H1 (cell line): Measurements from ENCODE around the gene SHISAL1. TPM values are rescaled to one million over a fixed set of nuclear protein-coding genes. Genes with fewer than 3 reads are reported as not detected.

Experiments
- CBX5 ChIP-seq: fragments of 300-800, 300-1000 bp; sonication (generic); IDR thresholded peaks from 2 replicates; pipeline ENCODE4 v1.7.1; 2016; ENCODE audit warnings: antibody characterized with exemption, low read length, low read depth
- CREB1 ChIP-seq: IDR thresholded peaks from 2 replicates; pipeline ENCODE4 v1.6.1; 2012; ENCODE audit warnings: inconsistent platforms
- HDAC2 ChIP-seq, 2 experiments: fragments of 300-600 bp in 1 of 2; sonication (generic) in 1 of 2; IDR thresholded peaks; 2 replicates each; pipeline ENCODE4 v1.6.1; 2011 to 2012; ENCODE audit warnings: low read depth in 2 of 2, low read length in 2 of 2, mild to moderate bottlenecking in 2 of 2, moderate library complexity in 2 of 2, borderline replicate concordance in 1 of 2, inconsistent platforms in 1 of 2
- POU5F1 ChIP-seq: IDR thresholded peaks from 2 replicates; pipeline ENCODE4 v1.6.1; 2011; ENCODE audit warnings: low read depth, mild to moderate bottlenecking, low read length, moderate library complexity
- SP2 ChIP-seq: IDR thresholded peaks from 2 replicates; pipeline ENCODE4 v1.6.1; 2012; ENCODE audit warnings: mild to moderate bottlenecking, low read length, inconsistent platforms
- SUZ12 ChIP-seq: fragments of 200-600 bp; sonication (generic); IDR thresholded peaks from 2 replicates; pipeline ENCODE4 v1.6.1; 2012; ENCODE audit warnings: mild to moderate bottlenecking, inconsistent platforms, low read length, moderate library complexity, mixed read lengths
- TBP ChIP-seq: IDR thresholded peaks from 2 replicates; pipeline ENCODE4 v1.6.1; 2011; ENCODE audit warnings: low read depth, low read length, improper control_type of control experiment
- polyA plus RNA-seq, 7 experiments: library from polyadenylated mRNA; depleted of rRNA in 3 of 7; stranded (reverse) in 5 of 7; unstranded in 2 of 7; fragments of >200 nt in 5 of 7; fragments of 200-250 nt in 2 of 7; gene quantifications; 1 replicate in 5 of 7; 2 replicates in 1 of 7; 4 replicates in 1 of 7; pipeline versions ENCODE4 v1.2.1 to v1.2.3, GENCODE V29; 2011 to 2013; ENCODE audit warnings: missing spikeins in 2 of 7, mixed read lengths in 2 of 7
- total RNA-seq: library from RNA; stranded (reverse); fragmentation: NEBNext Ultra II Directional; extraction: Animal tissue kit (Norgen Biotek cat#: 25700); gene quantifications from 2 replicates; pipeline ENCODE4 v1.2.1, GENCODE V29; 2021

SHISAL1 gene
- total and polyA plus RNA-seq, 2 of the 8 experiments (the other 6 are each of a cell fraction or from before 2014, with no cell fraction given): 3.7 to 5.8 TPM

GRCh38 chr22:44340271-44341239 lies 27.8 kb upstream of the SHISAL1 start (continued):
- TF ChIP-seq HDAC2 (IDR thresholded peaks at IDR 0.05; ENCODE audit: borderline replicate concordance in 1 of 2, low read depth in 2 of 2, low read length in 2 of 2): no peak
- TF ChIP-seq CBX5: no peak
- TF ChIP-seq SUZ12: no peak
- TF ChIP-seq TBP: no peak
- no peak for TF ChIP-seq POU5F1
- no peak for TF ChIP-seq SP2
- TF ChIP-seq CREB1: no peak
